Spleen (tissue), 11 donors: Measurements from ENCODE around the gene PTPRK. TPM values are rescaled to one million over a fixed set of nuclear protein-coding genes. Genes with fewer than 3 reads are reported as not detected.

Source experiments
- DNase-seq: peaks from one replicate; pipeline ENCODE4 v3.0.0-alpha.2; 2020
- H3K27ac ChIP-seq, 8 donors: fragments of 200-600 bp; sonication (generic) in 7 of 8; 1 replicate in 4 of 8; 2 replicates in 4 of 8; pipeline versions ENCODE4 v1.5.0 to v1.8.0; 2016 to 2021; ENCODE audit warnings: inconsistent platforms in 4 of 8, mild to moderate bottlenecking in 4 of 8, moderate library complexity in 1 of 8
- H3K27me3 ChIP-seq, 7 donors: fragments of 200-600 bp; sonication (generic) in 6 of 7; replicated peaks in 1 of 7; 1 replicate in 4 of 7; 2 replicates in 3 of 7; pipeline versions ENCODE4 v1.5.0 to v1.8.0; 2016 to 2021; ENCODE audit warnings: inconsistent platforms in 3 of 7, mild to moderate bottlenecking in 1 of 7
- H3K36me3 ChIP-seq, 6 donors: fragments of 200-600 bp; sonication (generic) in 5 of 6; 1 replicate in 4 of 6; 2 replicates in 2 of 6; pipeline versions ENCODE4 v1.5.0 to v1.8.0; 2016 to 2021; ENCODE audit warnings: inconsistent platforms in 2 of 6
- H3K4me1 ChIP-seq, 6 donors: fragments of 200-600 bp; sonication (generic) in 5 of 6; 1 replicate in 3 of 6; 2 replicates in 3 of 6; pipeline versions ENCODE4 v1.5.0 to v1.8.0; 2016 to 2021; ENCODE audit warnings: inconsistent platforms in 3 of 6
- H3K4me3 ChIP-seq, 8 donors: fragments of 200-600 bp; sonication (generic) in 7 of 8; 1 replicate in 4 of 8; 2 replicates in 4 of 8; pipeline versions ENCODE4 v1.5.0 to v1.8.0; 2016 to 2021; ENCODE audit warnings: inconsistent platforms in 4 of 8, mild to moderate bottlenecking in 4 of 8, moderate library complexity in 2 of 8
- H3K9me3 ChIP-seq, 8 donors: fragments of 200-600 bp; sonication (generic) in 7 of 8; 1 replicate in 4 of 8; 2 replicates in 4 of 8; pipeline versions ENCODE4 v1.5.0 to v1.8.0; 2016 to 2021; ENCODE audit warnings: inconsistent platforms in 4 of 8
- POLR2A ChIP-seq, 3 donors: fragments of 450-650 bp; IDR thresholded peaks; one replicate each; pipeline ENCODE4 v1.5.1; 2017; ENCODE audit warnings: antibody characterized with exemption in 3 of 3, mild to moderate bottlenecking in 1 of 3
- POLR2AphosphoS5 ChIP-seq, 3 donors: sonication (generic); formaldehyde crosslinking; IDR thresholded peaks; one replicate each; pipeline ENCODE4 v1.5.1; 2017; ENCODE audit warnings: antibody characterized with exemption in 3 of 3
- WGBS, 5 donors: extraction: QIAGEN DNeasy Blood & Tissue Kit in 3 of 5; methylation state at CpG; one replicate each; pipeline versions ENCODE4 v1.1.5 to v1.1.7; 2013 to 2018; 5-methylcytosine and 5-hydroxymethylcytosine counted together
- intact Hi-C: fragments of 100-400 bp; cut with DNase I; formaldehyde crosslinking; loops from one replicate; pipeline ENCODE4 v1.15.0; 2023; ENCODE audit warnings: low total_unique reads
- polyA plus RNA-seq, 3 donors: library from polyadenylated mRNA; stranded (reverse); fragments of 200-250 nt; gene quantifications; one replicate each; pipeline ENCODE4 v1.2.1, GENCODE V29; 2013
- total RNA-seq, 7 donors: library from RNA; depleted of rRNA in 3 of 7; stranded (reverse); fragments of >200 nt in 3 of 7; fragmentation: NEBNext Ultra II Directional in 4 of 7; extraction: Animal tissue kit (Norgen Biotek cat#: 25700) in 4 of 7; gene quantifications; one replicate each; pipeline versions ENCODE4 v1.1.0 to v1.2.1, GENCODE V29; 2016 to 2021
- TF ChIP-seq, protein P1 (sequence below), 11 experiments: fragments of 200-600 bp in 7 of 11; fragments of 450-650 bp in 4 of 11; sonication (generic) in 4 of 11; IDR thresholded peaks in 8 of 11; conservative IDR thresholded peaks in 3 of 11; 1 replicate in 7 of 11; 2 replicates in 4 of 11; pipeline versions ENCODE4 v1.4.0 to v1.8.0; 2016 to 2021; ENCODE audit warnings: antibody characterized with exemption in 11 of 11, inconsistent platforms in 4 of 11, mild to moderate bottlenecking in 1 of 11
- donor health status: healthy with polysubstance abuse.
- donor health status: DM: no; HTN: no; CAD: no; lungs with moderate emphysema.
- donor health status: DM: no; HTN: no; CAD: no.
- donor health status: Bipolar disorder and iron deficiency.
- donor health status: healthy.
- donor health status: DM: no; HTN: no; CAD: no.
- donor health status: DM: yes; HTN: yes; CAD: no.

Gene PTPRK
- total and polyA plus RNA-seq, 10 donors, result 3.3 to 67.8 (median 34.0) TPM

DNA sequence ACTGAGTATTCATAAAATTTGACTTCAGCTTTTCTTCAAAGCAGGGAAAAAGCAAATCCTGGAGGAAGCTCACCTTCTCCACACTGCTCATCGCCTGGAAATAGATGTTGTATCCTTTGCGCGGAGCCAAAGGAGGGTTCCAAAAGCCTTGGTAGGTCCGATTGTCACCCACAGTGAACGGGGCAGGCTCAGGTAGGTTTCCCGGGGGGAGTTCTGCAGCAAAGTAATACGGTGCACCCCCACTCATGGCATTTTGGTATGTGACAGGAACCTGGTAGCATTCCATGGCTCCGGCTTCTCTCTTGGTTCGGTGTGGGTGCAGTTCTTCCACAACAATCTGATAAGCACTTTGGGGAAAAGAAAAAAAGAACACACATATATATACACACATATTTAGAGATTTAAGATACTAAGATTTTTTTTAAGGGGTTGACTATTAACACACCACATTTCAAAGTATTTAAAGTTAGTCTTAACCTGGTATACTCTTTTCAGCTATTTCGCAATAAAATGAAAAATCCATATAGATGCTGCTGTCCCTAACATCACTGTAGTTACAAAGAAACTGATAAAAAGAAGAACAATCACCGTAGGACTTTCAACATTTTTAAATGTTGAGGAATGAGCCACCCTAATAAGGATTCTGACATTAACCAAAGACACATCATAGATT is 452.8 kb downstream of the PTPRK start:
- Histone ChIP-seq H3K4me1 (no peaks in the 10 kb centered on the region), H3K36me3 (peaks cover 0 to 23% (median 0%) of the 10 kb centered on the region in 6 donors), H3K9me3 (no peaks in the 10 kb centered on the region), H3K27ac (no peak overlapping the region), H3K4me3 (no peak overlapping the region), H3K27me3 (no peaks in the 10 kb centered on the region)
- no peak for DNase-seq
- TF ChIP-seq POLR2A (IDR thresholded peaks at IDR 0.05), result no peak
- TF ChIP-seq, protein P1, sequence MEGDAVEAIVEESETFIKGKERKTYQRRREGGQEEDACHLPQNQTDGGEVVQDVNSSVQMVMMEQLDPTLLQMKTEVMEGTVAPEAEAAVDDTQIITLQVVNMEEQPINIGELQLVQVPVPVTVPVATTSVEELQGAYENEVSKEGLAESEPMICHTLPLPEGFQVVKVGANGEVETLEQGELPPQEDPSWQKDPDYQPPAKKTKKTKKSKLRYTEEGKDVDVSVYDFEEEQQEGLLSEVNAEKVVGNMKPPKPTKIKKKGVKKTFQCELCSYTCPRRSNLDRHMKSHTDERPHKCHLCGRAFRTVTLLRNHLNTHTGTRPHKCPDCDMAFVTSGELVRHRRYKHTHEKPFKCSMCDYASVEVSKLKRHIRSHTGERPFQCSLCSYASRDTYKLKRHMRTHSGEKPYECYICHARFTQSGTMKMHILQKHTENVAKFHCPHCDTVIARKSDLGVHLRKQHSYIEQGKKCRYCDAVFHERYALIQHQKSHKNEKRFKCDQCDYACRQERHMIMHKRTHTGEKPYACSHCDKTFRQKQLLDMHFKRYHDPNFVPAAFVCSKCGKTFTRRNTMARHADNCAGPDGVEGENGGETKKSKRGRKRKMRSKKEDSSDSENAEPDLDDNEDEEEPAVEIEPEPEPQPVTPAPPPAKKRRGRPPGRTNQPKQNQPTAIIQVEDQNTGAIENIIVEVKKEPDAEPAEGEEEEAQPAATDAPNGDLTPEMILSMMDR (IDR thresholded peaks at IDR 0.05 in 8 of 11, conservative IDR thresholded peaks at IDR 0.05 in 3 of 11), result no peak
- no peak for TF ChIP-seq POLR2AphosphoS5 (IDR thresholded peaks at IDR 0.05)
- intact Hi-C loops, result no loop called here
- 90 to 98% (median 92%) methylated on average over 11 of the region's 11 CpGs for WGBS, 5 donors

DNA sequence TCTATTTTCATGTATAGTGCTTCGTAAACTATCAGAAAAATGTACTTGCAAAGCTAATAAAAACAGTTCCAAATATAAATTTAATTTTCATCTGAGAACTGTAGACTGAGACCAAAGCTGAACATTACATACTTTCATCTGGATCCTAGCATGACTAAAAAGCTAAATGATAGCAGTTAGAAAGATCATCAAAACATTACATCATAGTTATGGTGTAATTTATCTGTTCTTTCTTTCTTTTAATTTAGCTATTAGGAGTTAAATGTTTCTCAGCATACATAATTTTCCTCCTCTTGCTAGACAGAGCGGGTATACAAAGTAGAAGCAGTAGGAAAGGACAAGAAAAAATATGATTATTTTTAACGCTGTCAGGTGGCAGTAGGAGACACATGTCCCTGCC is 455.3 kb downstream of the PTPRK start:
- Histone ChIP-seq H3K9me3 (no peaks in the 10 kb centered on the region), H3K27me3 (no peaks in the 10 kb centered on the region), H3K4me1 (no peaks in the 10 kb centered on the region), H3K27ac (no peak overlapping the region), H3K4me3 (no peak overlapping the region), H3K36me3 (peaks cover 0 to 30% (median 0%) of the 10 kb centered on the region in 6 donors)
- 91 to 95% (median 93%) methylated on average over 3 of the region's 3 CpGs for WGBS, 5 donors
- DNase-seq, result no peak
- TF ChIP-seq POLR2AphosphoS5 (IDR thresholded peaks at IDR 0.05) (no peak), POLR2A (IDR thresholded peaks at IDR 0.05) (no peak)
- TF ChIP-seq, protein P1 (IDR thresholded peaks at IDR 0.05 in 8 of 11, conservative IDR thresholded peaks at IDR 0.05 in 3 of 11), result no peak
- intact Hi-C loops, result no loop called here

DNA sequence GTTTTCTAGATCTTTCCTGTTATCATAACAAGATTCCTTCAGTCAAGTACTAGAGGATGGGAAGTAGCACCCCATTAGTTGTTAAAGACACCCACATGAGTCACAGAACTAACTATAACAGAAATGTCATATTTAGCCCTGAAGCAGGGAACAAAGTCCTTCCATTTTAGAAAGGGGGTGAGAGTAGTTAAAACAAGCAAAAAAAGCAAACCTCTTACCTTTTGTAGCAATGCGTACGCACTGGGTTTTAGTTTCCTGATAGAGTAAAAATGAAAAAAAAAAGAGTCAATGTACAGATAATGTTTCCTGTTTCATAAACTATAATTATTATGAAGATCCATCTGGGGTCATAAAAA is 455.9 kb downstream of the PTPRK start:
- TF ChIP-seq POLR2AphosphoS5 (IDR thresholded peaks at IDR 0.05) (no peak), POLR2A (IDR thresholded peaks at IDR 0.05) (no peak)
- TF ChIP-seq, protein P1 (IDR thresholded peaks at IDR 0.05 in 8 of 11, conservative IDR thresholded peaks at IDR 0.05 in 3 of 11), result no peak
- Histone ChIP-seq H3K27me3 (no peaks in the 10 kb centered on the region), H3K36me3 (peaks cover 0 to 34% (median 0%) of the 10 kb centered on the region in 6 donors), H3K4me3 (no peak overlapping the region), H3K9me3 (no peaks in the 10 kb centered on the region), H3K4me1 (no peaks in the 10 kb centered on the region), H3K27ac (no peak overlapping the region)
- DNase-seq, result no peak
- intact Hi-C loops, result no loop called here
- WGBS, 5 donors, result 92 to 97% (median 93%) methylated on average over 2 of the region's 2 CpGs

DNA sequence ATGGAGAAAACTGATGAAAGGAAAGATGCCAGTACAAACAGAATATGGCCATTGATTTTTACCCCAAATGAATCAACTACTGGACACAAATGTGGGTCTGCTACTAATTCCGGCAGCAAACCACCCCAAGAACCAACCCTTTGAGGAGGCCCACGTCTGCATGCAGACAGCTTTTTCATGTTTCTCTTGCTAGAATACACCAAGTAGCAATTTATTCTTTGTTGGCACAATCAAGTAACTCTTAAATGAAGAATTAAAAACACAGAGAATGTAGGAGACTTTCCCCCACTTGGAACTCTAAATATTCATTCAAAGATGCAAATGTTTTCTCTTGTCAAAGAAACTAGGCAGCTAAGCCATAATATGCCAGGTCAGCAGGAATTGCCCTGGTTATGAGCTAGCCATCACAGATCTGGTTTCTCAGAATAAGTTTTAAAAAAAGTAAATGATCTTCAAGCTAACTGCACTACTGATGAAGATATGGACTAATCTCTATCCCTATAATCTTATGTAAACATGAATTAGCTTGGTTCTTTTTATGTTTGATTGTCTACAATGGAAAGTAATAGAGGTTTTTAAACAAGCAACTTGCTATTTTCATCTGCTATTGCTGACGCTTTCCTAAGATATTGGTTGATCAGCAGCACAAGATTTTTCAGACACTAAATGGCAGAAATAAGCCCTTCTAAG is 456.4 kb downstream of the PTPRK start:
- no peak overlapping the region for H3K27ac ChIP-seq
- no peaks in the 10 kb centered on the region for H3K4me1 ChIP-seq
- no peak for DNase-seq
- no peak overlapping the region for H3K4me3 ChIP-seq
- no peaks in the 10 kb centered on the region for H3K9me3 ChIP-seq
- WGBS, 5 donors, result 87 to 94% (median 90%) methylated on average over 3 of the region's 3 CpGs
- TF ChIP-seq POLR2AphosphoS5 (IDR thresholded peaks at IDR 0.05), result no peak
- TF ChIP-seq, protein P1 (IDR thresholded peaks at IDR 0.05 in 8 of 11, conservative IDR thresholded peaks at IDR 0.05 in 3 of 11), result no peak
- TF ChIP-seq POLR2A (IDR thresholded peaks at IDR 0.05), result no peak
- intact Hi-C loops, result no loop called here
- peaks cover 0 to 36% (median 0%) of the 10 kb centered on the region in 6 donors for H3K36me3 ChIP-seq
- no peaks in the 10 kb centered on the region for H3K27me3 ChIP-seq
